ENCODE measurements around the gene UQCRC2.

GRCh38 chr16:21989133-21989532, 36.0 kb downstream of the UQCRC2 start:
- no peak for TF ChIP-seq CTCF (IDR thresholded peaks at IDR 0.05)
- no peak for TF ChIP-seq POLR2AphosphoS5 (IDR thresholded peaks at IDR 0.05)
